ENCODE data around the gene TXNRD1.

TXNRD1 gene

GRCh38 chr12:104288635-104289274, 73.2 kb downstream of the TXNRD1 start:
- Histone ChIP-seq H3K4me1 (ENCODE audit: control insufficient read depth, insufficient read depth, low read length) (peaks cover 7% of the 10 kb centered on the region; the same call in 1 of the 2 replicates), H3K4me3 (ENCODE audit: low read depth, low read length) (peak overlapping the region; percentile 79), H3K9me3 (ENCODE audit: control insufficient read depth, insufficient read depth, low read depth, low read length) (no peaks in the 10 kb centered on the region), H3K27ac (ENCODE audit: extremely low read depth, low read depth, low read length) (peak overlapping the region; percentile 86), H3K36me3 (ENCODE audit: control insufficient read depth in 2 of 2, insufficient read depth in 1 of 2, low read length in 2 of 2) (peaks cover 9 to 27% of the 10 kb centered on the region in 2 experiments; a peak in 2 of 3 replicates)
- CTCF ChIA-PET: interaction anchor here (0.6 to 1.8 kb wide), 8 partner anchors 15 to 885 kb away, joined by 3 to 5 read pairs (median 3); partner anchors contain the start of gene EID3
- POLR2A ChIA-PET: interaction anchor here (0.9 to 4.2 kb wide), 8 partner anchors 12 to 151 kb away, joined by 3 to 59 read pairs (median 4); partner anchors contain the start of gene NFYB
- TF ChIP-seq ZNF157 (tag by site-specific recombination; IDR thresholded peaks at IDR 0.05) (no peak), ZNF449 (tag by site-specific recombination; IDR thresholded peaks at IDR 0.05) (no peak), YY1 (tag by site-specific recombination; IDR thresholded peaks at IDR 0.05) (no peak), ZNF280C (tag by site-specific recombination; IDR thresholded peaks at IDR 0.05) (no peak), ZNF350 (tag by site-specific recombination; IDR thresholded peaks at IDR 0.05) (no peak), MEIS1 (CRISPR knock-in tag; IDR thresholded peaks at IDR 0.05; ENCODE audit: borderline replicate concordance) (no peak), ZNF585B (tag by site-specific recombination; IDR thresholded peaks at IDR 0.05) (no peak), PRDM10 (tag by site-specific recombination; IDR thresholded peaks at IDR 0.05) (peak; percentile 52; the same call in 1 of the 2 replicates), KLF10 (tag by site-specific recombination; IDR thresholded peaks at IDR 0.05) (peak; percentile 69; the same call in 1 of the 2 replicates), ZNF501 (tag by site-specific recombination; IDR thresholded peaks at IDR 0.05) (peak; percentile 85), ZNF473 (tag by site-specific recombination; IDR thresholded peaks at IDR 0.05) (no peak), ZNF114 (tag by site-specific recombination; IDR thresholded peaks at IDR 0.05) (no peak), PRDM1 (tag by site-specific recombination; IDR thresholded peaks at IDR 0.05) (no peak), ZNF510 (tag by site-specific recombination; IDR thresholded peaks at IDR 0.05; ENCODE audit: insufficient replicate concordance) (no peak), ZNF76 (tag by site-specific recombination; IDR thresholded peaks at IDR 0.05; ENCODE audit: borderline replicate concordance, low read depth) (peak; percentile 37; the same call in 1 of the 2 replicates), ZNF529 (tag by site-specific recombination; IDR thresholded peaks at IDR 0.05; ENCODE audit: insufficient replicate concordance) (no peak), ZNF138 (tag by site-specific recombination; IDR thresholded peaks at IDR 0.05; ENCODE audit: borderline replicate concordance) (no peak), BCL11B (tag by site-specific recombination; IDR thresholded peaks at IDR 0.05; ENCODE audit: low read depth) (no peak), PBX3 (CRISPR knock-in tag; IDR thresholded peaks at IDR 0.05) (no peak), PRDM6 (tag by site-specific recombination; IDR thresholded peaks at IDR 0.05) (no peak), ZNF133 (tag by site-specific recombination; IDR thresholded peaks at IDR 0.05) (no peak), ZNF184 (tag by site-specific recombination; IDR thresholded peaks at IDR 0.05) (0 out of 2 replicates have a peak, but pooled peaks have one; percentile 37), ZBTB7A (tag by site-specific recombination; IDR thresholded peaks at IDR 0.05; ENCODE audit: low read depth) (no peak), AEBP2 (tag by site-specific recombination; IDR thresholded peaks at IDR 0.05; ENCODE audit: borderline replicate concordance) (no peak), GLI2 (tag by site-specific recombination; IDR thresholded peaks at IDR 0.05; ENCODE audit: borderline replicate concordance, low read depth) (no peak)
